Osteoblast (primary cell): Measurements from ENCODE around the gene RALY. TPM values are rescaled to one million over a fixed set of nuclear protein-coding genes. Genes with fewer than 3 reads are reported as not detected.

Experiments used
- DNase-seq: peaks from one replicate; pipeline ENCODE4 v3.0.0; 2011; ENCODE audit warnings: low spot score, mixed read lengths; ENCODE audit not compliant: insufficient read length; ENCODE audit errors: missing footprints
- H2AFZ ChIP-seq: 2 replicates; pipeline ENCODE4 v1.6.0; 2011; ENCODE audit warnings: mild to moderate bottlenecking, low read length
- H3K27ac ChIP-seq: 2 replicates; pipeline ENCODE4 v1.5.1; 2011; ENCODE audit warnings: mild to moderate bottlenecking, low read depth, low read length, moderate library complexity
- H3K27me3 ChIP-seq: 2 replicates; pipeline ENCODE4 v1.6.0; 2012; ENCODE audit warnings: mild to moderate bottlenecking, control low read depth, inconsistent platforms, low read length, moderate library complexity; ENCODE audit not compliant: insufficient read depth
- H3K36me3 ChIP-seq: 2 replicates; pipeline ENCODE4 v1.5.1; 2011; ENCODE audit warnings: mild to moderate bottlenecking, low read length, control low read depth, moderate library complexity; ENCODE audit not compliant: insufficient read depth
- H3K4me1 ChIP-seq: 2 replicates; pipeline ENCODE4 v1.5.1; 2011; ENCODE audit warnings: mild to moderate bottlenecking, low read length, control low read depth, moderate library complexity; ENCODE audit not compliant: insufficient read depth
- H3K4me2 ChIP-seq: 2 replicates; pipeline ENCODE4 v1.6.0; 2011; ENCODE audit warnings: mild to moderate bottlenecking, low read length; ENCODE audit not compliant: insufficient read depth
- H3K4me3 ChIP-seq: fragments of 200-600 bp; sonication (generic); 3 replicates; pipeline ENCODE4 v1.5.1; 2012; ENCODE audit warnings: mild to moderate bottlenecking, low read length, inconsistent platforms; ENCODE audit not compliant: insufficient read depth
- H3K79me2 ChIP-seq: 2 replicates; pipeline ENCODE4 v1.6.0; 2012; ENCODE audit warnings: mild to moderate bottlenecking, low read length, control low read depth, inconsistent platforms; ENCODE audit not compliant: insufficient read depth
- H3K9me3 ChIP-seq: 2 replicates; pipeline ENCODE4 v1.5.1; 2011; ENCODE audit warnings: low read depth, low read length, control low read depth
- H4K20me1 ChIP-seq: 2 replicates; pipeline ENCODE4 v1.6.0; 2012; ENCODE audit warnings: mild to moderate bottlenecking, low read length, control low read depth; ENCODE audit not compliant: insufficient read depth
- CTCF ChIP-seq: IDR thresholded peaks from 2 replicates; pipeline ENCODE4 v1.5.1; 2011; ENCODE audit warnings: mild to moderate bottlenecking, low read depth, low read length, moderate library complexity; ENCODE audit errors: extremely low read depth
- total RNA-seq: library from RNA; depleted of rRNA; stranded (reverse); fragments of >200 nt; gene quantifications from 2 replicates; pipeline ENCODE4 v1.2.3, GENCODE V29; 2012

The RALY gene
- total RNA-seq, 1 donor: 77.1 TPM

GRCh38 chr20:34001378-34001777 lies 7.7 kb downstream of the RALY start:
- H3K27me3 ChIP-seq: no peaks in the 10 kb centered on the region
- no peak overlapping the region for H3K27ac ChIP-seq
- H3K4me1 ChIP-seq: no peaks in the 10 kb centered on the region
- peaks cover 96% of the 10 kb centered on the region for H3K79me2 ChIP-seq
- H3K4me3 ChIP-seq: no peak overlapping the region
- DNase-seq: no peak
- no peaks in the 10 kb centered on the region for H3K36me3 ChIP-seq
- H3K9me3 ChIP-seq: no peaks in the 10 kb centered on the region
- H3K4me2 ChIP-seq: no peak overlapping the region
- no peak overlapping the region for H2AFZ ChIP-seq
- peaks cover 82% of the 10 kb centered on the region for H4K20me1 ChIP-seq
- no peak for TF ChIP-seq CTCF

GRCh38 chr20:34004227-34004626 lies 10.5 kb downstream of the RALY start:
- Histone ChIP-seq H3K27me3 (no peaks in the 10 kb centered on the region), H3K79me2 (peaks cover 92% of the 10 kb centered on the region), H3K4me2 (no peak overlapping the region), H3K4me1 (no peaks in the 10 kb centered on the region), H3K9me3 (no peaks in the 10 kb centered on the region), H3K36me3 (no peaks in the 10 kb centered on the region), H3K27ac (no peak overlapping the region), H3K4me3 (no peak overlapping the region), H2AFZ (no peak overlapping the region), H4K20me1 (peaks cover 77% of the 10 kb centered on the region)
- DNase-seq: no peak
- TF ChIP-seq CTCF: no peak

DNA sequence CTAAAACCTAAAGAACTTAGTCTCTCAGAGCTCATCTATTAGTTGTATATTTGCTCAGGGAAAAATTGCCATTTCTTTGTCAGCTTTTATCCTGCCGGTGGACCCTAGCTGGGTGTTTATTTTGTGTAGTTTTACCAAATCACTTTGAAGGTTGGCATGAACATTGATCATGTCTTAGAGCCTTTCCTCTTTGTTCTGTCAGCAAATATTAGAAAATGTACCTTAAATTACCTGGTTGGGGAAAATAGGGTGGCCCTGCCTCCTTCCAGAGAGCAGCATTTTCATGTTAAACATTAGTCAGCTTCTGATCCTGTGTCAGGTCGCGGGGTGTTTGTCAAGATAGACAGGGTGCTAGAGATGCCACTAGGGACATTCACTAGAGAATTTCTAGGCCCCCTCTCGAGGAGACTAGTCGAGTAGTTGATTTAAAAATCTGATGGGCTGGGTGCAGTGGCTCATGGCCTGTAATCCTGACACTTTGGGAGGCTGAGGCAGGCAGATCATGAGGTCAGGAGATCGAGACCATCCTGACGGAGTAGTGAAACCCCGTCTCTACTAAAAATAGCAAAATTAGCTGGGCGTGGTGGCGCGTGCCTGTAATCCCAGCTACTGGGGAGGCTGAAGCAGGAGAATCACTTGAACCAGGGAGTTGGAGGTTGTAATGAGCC lies 11.2 kb downstream of the RALY start:
- H3K4me1 ChIP-seq: no peaks in the 10 kb centered on the region
- H3K27me3 ChIP-seq: no peaks in the 10 kb centered on the region
- H2AFZ ChIP-seq: no peak overlapping the region
- H3K9me3 ChIP-seq: no peaks in the 10 kb centered on the region
- no peak overlapping the region for H3K4me2 ChIP-seq
- H3K36me3 ChIP-seq: no peaks in the 10 kb centered on the region
- peaks cover 77% of the 10 kb centered on the region for H4K20me1 ChIP-seq
- no peak for TF ChIP-seq CTCF
- H3K79me2 ChIP-seq: peaks cover 92% of the 10 kb centered on the region
- H3K27ac ChIP-seq: no peak overlapping the region
- DNase-seq: no peak
- no peak overlapping the region for H3K4me3 ChIP-seq

DNA sequence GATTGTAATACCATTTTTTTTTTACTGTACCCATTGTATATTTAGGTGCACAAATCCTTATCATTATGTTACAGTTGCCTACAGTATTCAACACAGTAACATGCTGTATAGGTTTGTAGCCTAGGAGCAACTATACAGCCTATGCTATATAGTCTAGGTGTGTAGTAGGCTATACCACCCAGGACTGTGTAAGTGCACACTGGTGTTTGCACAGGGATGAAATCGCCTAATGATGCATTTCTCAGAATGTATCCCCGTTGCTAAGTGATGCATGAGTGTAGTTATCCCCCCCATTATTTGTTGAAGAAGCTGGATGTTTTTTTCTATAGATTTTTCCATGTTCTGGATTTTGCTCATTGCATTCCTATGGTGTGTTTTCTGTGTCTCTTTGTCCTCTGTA lies 12.9 kb downstream of the RALY start:
- Histone ChIP-seq H3K4me2 (no peak overlapping the region), H3K4me1 (no peaks in the 10 kb centered on the region), H3K9me3 (no peaks in the 10 kb centered on the region), H4K20me1 (peaks cover 76% of the 10 kb centered on the region), H3K27me3 (no peaks in the 10 kb centered on the region), H3K4me3 (no peak overlapping the region), H3K27ac (no peak overlapping the region), H3K36me3 (no peaks in the 10 kb centered on the region), H2AFZ (no peak overlapping the region), H3K79me2 (peaks cover 92% of the 10 kb centered on the region)
- DNase-seq: no peak
- TF ChIP-seq CTCF: no peak
